ENCODE results near the gene H2AZ2.
"Not testable (repeated sequence)": the region's sequence is repeated elsewhere in the genome, so short reads cannot be mapped to it uniquely, and the experiment has no call there.

H2AZ2 gene

DNA sequence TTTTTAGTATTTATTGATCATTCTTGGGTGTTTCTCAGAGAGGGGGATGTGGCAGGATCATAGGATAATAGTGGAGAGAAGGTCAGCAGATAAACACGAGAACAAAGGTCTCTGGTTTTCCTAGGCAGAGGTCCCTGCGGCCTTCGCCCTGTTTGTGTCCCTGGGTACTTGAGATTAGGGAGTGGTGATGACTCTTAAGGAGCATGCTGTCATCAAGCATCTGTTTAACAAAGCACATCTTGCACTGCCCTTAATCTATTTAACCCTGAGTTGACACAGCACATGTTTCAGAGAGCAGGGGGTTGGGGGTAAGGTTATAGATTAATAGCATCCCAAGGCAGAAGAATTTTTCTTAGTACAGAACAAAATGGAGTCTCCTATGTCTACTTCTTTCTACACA, 22.4 kb upstream of the H2AZ2 start:
- DNase-seq: not testable (repeated sequence)

GRCh38 chr7:44867073-44867995, 19.4 kb upstream of the H2AZ2 start:
- peak; percentile 20 to 59 for DNase-seq

- not testable (repeated sequence) for DNase-seq
Observed at GRCh38 chr7:44861949-44862348, 14.1 kb upstream of the H2AZ2 start.

- DNase-seq: no peak
Observed at GRCh38 chr7:44858161-44858560, 10.3 kb upstream of the H2AZ2 start.

- DNase-seq: no peak
Observed at GRCh38 chr7:44854644-44855364, 6.9 kb upstream of the H2AZ2 start.

DNA sequence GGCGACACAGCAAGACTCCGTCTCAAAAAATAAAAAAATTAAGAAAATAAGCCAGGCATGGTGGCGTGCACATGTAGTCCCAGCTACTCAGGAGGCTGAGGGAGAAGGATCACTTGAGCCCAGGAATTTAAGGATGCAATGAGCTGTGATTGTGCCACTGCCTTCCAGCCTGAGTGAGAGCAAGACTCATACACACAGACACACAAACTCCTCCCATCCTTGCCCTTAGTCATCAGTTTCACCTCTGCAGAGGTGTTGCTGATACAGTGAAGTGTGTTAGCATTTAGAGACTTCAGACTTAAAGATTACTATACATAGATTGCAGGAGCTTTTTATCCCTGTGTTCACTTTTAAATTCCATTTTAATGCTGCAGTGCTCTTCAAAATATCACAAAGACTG, 5.5 kb upstream of the H2AZ2 start:
- DNase-seq: no peak

DNA sequence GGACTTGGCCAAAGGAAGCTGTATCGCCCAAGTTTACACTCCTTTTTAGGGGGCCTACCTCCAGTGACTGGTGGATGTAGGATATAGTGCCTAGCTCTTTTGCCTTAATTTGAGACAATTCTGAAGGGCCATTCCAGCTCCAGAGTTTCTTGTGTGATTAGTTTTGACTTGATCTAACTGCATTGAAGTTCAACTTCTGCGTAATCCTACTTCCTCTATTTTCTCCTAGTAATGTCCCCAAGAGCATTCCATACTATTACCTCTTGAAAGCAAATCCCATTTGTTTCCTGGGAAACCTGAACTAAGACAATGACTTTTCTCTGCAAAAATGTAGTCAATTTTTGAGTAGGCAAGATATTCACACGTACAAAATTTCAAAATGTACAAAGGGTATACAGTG, 4.7 kb upstream of the H2AZ2 start:
- DNase-seq: no peak

GRCh38 chr7:44849885-44850544, 2.1 kb upstream of the H2AZ2 start:
- no peak for DNase-seq

DNA sequence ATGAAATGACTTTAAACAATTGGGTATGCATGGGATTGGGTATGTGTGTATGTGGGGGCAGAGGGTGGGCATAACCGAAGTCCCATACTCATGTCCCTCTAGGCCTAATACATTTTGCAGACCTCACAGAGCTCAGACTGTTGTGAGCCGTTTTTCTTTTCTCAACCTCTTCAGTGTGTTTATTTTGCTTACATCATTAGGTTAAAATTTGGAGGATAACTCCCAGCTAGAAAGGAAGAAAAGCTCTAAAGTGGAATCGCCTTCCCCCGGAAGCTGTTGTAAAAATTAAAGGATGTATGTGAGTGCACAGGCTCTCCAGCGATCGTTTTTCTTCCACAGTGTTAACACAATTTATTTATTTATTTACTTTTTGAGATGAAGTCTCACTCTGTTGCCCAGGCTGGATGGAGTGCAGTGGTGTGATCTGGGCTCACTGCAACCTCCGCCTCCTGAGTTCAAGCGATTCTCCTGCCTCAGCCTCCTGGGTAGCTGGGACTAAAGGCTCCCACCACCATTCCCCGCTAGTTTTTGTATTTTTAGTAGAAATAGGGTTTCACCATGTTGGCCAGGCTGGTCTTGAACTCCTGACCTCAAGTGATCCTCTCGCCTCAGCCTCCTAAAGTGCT, 1.5 kb upstream of the H2AZ2 start:
- DNase-seq: no peak

- peak; percentile 68 to 82 for DNase-seq
Observed at GRCh38 chr7:44847509-44847919, 373 bp downstream of the H2AZ2 start.

DNA sequence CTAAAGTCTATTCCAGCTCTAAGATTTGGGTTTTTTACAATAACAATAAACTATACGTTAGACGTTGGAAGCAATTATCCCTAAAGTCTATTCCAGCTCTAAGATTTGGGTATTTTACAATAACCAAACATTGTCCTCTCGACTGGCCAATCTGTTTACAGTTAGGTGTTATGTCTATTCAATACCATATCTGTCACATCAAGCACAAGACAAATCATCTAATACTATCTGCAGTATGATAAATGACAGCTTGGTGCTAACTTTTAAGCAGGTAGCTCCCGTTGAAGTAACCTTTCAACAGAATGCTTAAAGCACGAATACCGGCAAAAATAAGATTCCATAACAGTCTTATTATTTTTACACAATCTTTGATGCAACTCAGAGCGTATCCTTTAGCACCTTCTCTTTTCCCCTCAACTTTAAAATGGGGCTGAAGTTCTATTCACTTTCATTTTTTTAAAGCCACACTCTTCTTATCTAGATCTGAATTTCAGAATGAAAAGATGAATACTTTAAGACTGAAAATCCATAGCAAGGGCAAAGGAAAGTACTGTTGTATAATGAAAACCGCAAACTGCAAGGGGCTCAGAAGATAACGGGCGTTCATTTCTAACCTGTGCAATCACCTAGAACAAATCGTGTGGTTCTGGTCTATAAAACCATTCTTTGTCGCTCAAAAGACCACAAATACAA, 925 bp downstream of the H2AZ2 start:
- no peak for DNase-seq

- DNase-seq: not testable (repeated sequence)
Observed at GRCh38 chr7:44846390-44846789, 1.5 kb downstream of the H2AZ2 start.

GRCh38 chr7:44845451-44845850, 2.4 kb downstream of the H2AZ2 start:
- no peak for DNase-seq

DNA sequence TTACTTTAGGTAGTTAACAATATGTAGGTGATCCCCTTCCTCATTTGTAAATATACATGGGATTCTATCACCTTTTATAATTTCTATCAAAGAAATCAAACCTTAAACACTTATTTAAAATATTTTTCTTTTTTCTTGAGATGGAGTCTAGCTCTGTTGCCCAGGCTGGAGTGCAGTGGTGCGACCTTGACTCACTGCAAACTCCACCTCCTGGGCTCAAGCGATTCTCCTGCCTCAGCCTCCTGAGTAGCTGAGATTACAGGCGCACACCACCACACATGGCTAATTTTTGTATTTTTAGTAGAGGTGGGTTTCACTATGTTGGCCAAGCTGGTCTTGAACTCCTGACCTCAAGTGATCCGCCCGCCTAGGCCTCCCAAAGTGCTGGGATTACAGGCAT, 4.4 kb downstream of the H2AZ2 start:
- not testable (repeated sequence) for DNase-seq

DNA sequence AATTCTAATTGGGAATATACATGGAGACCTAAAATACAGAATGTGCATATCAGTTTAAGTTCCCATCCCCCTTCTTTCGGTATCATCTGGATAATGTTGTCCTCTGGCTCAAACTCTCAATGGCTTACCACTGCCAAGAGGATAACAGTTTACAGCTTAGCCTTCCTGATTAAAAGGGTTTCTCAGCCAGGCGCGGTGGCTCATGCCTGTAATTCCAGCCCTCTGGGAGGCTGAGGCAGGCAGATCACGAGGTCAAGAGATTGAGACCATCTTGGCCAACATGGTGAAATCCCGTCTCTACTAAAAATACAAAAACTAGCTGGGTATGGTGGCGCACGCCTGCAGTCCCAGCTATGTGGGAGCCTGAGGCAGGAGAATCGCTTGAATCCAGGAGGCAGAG, 5.2 kb downstream of the H2AZ2 start:
- not testable (repeated sequence) for DNase-seq

DNA sequence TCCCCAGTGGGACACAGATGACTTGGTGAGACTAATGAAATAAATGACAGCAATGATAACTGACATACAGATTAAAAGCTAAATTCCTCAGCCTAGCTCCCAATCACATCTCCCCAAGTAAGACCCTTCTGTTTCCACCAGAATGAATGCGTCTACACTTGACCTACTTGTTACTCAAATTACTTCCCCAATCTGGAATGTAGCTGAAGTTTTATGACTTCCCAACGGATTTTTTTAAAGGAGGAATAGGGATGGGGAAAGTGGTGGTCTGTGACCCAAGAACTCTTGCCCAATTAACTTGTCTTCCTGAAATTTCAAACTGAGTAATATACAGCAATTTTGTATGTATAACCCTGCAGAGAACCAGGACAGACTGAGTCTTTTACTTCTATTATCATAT, 9.1 kb downstream of the H2AZ2 start:
- no peak for DNase-seq

- no peak for DNase-seq
Observed at GRCh38 chr7:44827567-44827966, 20.3 kb downstream of the H2AZ2 start.

DNA sequence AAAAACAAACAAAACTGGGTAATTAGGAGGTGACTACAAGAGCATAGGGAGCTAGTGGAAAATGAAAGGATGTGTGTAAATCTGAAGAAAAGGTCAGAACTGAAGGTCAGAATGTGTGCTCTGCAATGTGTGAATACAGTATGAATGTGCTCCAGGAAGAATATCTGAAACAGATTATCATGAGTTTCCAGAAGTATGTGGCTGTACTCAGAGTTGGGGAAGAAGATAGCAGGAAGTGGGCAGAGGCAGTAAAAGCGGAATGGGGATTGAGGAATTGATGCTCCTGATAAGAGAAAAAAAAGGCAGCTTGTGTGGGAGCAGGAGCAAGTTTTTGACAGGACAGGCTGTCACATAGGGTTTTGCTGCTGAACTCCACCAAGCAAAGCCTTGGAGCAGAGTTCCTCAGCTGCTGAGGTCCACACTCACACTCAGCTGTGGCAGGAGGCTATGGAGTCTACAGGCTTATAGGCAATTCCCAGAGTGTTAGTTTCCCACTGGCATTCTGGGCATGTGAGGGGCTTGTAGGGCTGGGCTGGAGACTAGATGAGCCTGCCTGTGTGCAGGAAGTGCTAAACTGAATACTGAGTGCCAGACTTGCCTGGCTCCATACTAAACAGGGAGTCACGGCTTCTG, 22.9 kb downstream of the H2AZ2 start:
- DNase-seq: no peak

GRCh38 chr7:44823255-44823781, 24.6 kb downstream of the H2AZ2 start:
- no peak for DNase-seq

GRCh38 chr7:44819292-44819691, 28.6 kb downstream of the H2AZ2 start:
- no peak for DNase-seq

- DNase-seq: no peak
Observed at GRCh38 chr7:44814919-44815318, 33.0 kb downstream of the H2AZ2 start.

GRCh38 chr7:44811571-44811970, 36.3 kb downstream of the H2AZ2 start:
- DNase-seq: no peak
